Measurements from ENCODE around the gene CLC.

The CLC gene

GRCh38 chr19:39681416-39681815 is 56.4 kb downstream of the CLC start:
- H3K4me2 ChIP-seq (ENCODE audit: low read depth, low read length, poor library complexity, severe bottlenecking) = no peak overlapping the region
- no peaks in the 10 kb centered on the region for H3F3A ChIP-seq (ENCODE audit: low read depth)
- H3K27me3 ChIP-seq (ENCODE audit: insufficient read depth, low read length, poor library complexity, severe bottlenecking) = no peaks in the 10 kb centered on the region
- no peaks in the 10 kb centered on the region for H3K9me2 ChIP-seq (replicated peaks; ENCODE audit: low read depth, low read length)
- no peaks in the 10 kb centered on the region for H3K79me2 ChIP-seq (ENCODE audit: insufficient read depth, low read length)
- H3K9ac ChIP-seq (ENCODE audit: low read depth, low read length, poor library complexity, severe bottlenecking) = no peak overlapping the region
- H3K4me3 ChIP-seq (ENCODE audit: low read length, poor library complexity, severe bottlenecking) = no peak overlapping the region
- no peaks in the 10 kb centered on the region for H4K20me1 ChIP-seq (ENCODE audit: insufficient read depth, low read length, poor library complexity, severe bottlenecking)
- no peaks in the 10 kb centered on the region for H3K36me3 ChIP-seq (ENCODE audit: insufficient read depth, low read length)
- H3K9me3 ChIP-seq (ENCODE audit: insufficient read depth, low read depth, low read length) = no peaks in the 10 kb centered on the region
- no peak overlapping the region for H2AFZ ChIP-seq (ENCODE audit: low read length)
- H3K4me1 ChIP-seq (ENCODE audit: insufficient read depth, low read length, poor library complexity, severe bottlenecking) = no peaks in the 10 kb centered on the region
- TF ChIP-seq CTCF (conservative IDR thresholded peaks at IDR 0.05; ENCODE audit: low read length) = no peak
- no peak for TF ChIP-seq EZH2phosphoT487 (IDR thresholded peaks at IDR 0.05; ENCODE audit: borderline replicate concordance)

All from Loucy (cell line).